GM12878 (cell line): ENCODE data around the gene WIPF1. TPM values are rescaled to one million over a fixed set of nuclear protein-coding genes. Genes with fewer than 3 reads are reported as not detected.

Experiments
- ATAC-seq: fragments of 200-7000 bp; cut with Tn5 transposase; 3 replicates; pipeline ENCODE4 v1.9.1; 2020; ENCODE audit warnings: mild to moderate bottlenecking, moderate library complexity
- BruUV-seq: library from RNA; stranded (reverse); fragments of 400-500 nt; replicated peaks from 2 replicates; lab custom pipeline; 2021; lab: Mats Ljungman, UMichigan
- CTCF ChIA-PET: fragments of 300-600 bp; sonication (Branson Sonifier 250); formaldehyde crosslinking; extraction: SDS; loops from one replicate; lab custom pipeline; 2021; ENCODE audit warnings: inconsistent platforms; lab: Yijun Ruan, JAX
- POLR2A ChIA-PET: fragments of 350-600 bp; formaldehyde crosslinking; extraction: SDS; loops from one replicate; lab custom pipeline; 2021; ENCODE audit warnings: inconsistent platforms; lab: Charles Lee
- RAD21 ChIA-PET: fragments of 300-600 bp; sonication (Branson Sonifier 250); formaldehyde crosslinking; loops from one replicate; lab custom pipeline; 2023; ENCODE audit warnings: antibody characterized with exemption; ENCODE audit not compliant: unreplicated experiment; lab: Charles Lee
- SMC1A ChIA-PET: fragments of 300-600 bp; sonication (Branson Sonifier 250); formaldehyde crosslinking; loops from one replicate; lab custom pipeline; 2023; ENCODE audit not compliant: unreplicated experiment, uncharacterized antibody; lab: Charles Lee
- DNase-seq: peaks from one replicate; pipeline ENCODE4 v3.0.0-alpha.2; 2011; ENCODE audit warnings: low read depth, low spot score
- FAIRE-seq: peaks from 3 replicates; lab custom pipeline; 2011; peaks lifted over from hg19 to GRCh38; lab: Jason Lieb, UNC
- H2AFZ ChIP-seq: 2 replicates; pipeline ENCODE4 v1.6.0; 2011; ENCODE audit warnings: low read depth, low read length, control low read depth; ENCODE audit not compliant: control insufficient read depth
- H3K27ac ChIP-seq: 2 replicates; pipeline ENCODE4 v1.5.1; 2011; ENCODE audit warnings: control low read depth; ENCODE audit not compliant: control insufficient read depth, insufficient read depth
- H3K27me3 ChIP-seq, 2 experiments: replicated peaks in 1 of 2; 2 replicates each; pipeline versions ENCODE4 v1.6.0 to v1.6.1; 2011; ENCODE audit warnings: low read length in 1 of 2; ENCODE audit not compliant: control insufficient read depth in 2 of 2, insufficient read depth in 2 of 2
- H3K36me3 ChIP-seq, 2 experiments: 2 replicates each; pipeline ENCODE4 v1.5.1; 2011; ENCODE audit warnings: low read length in 1 of 2; ENCODE audit not compliant: control insufficient read depth in 2 of 2, insufficient read depth in 2 of 2
- H3K4me1 ChIP-seq: 2 replicates; pipeline ENCODE4 v1.6.1; 2011; ENCODE audit warnings: mild to moderate bottlenecking, low read length, moderate library complexity, mixed read lengths; ENCODE audit not compliant: control insufficient read depth, insufficient read depth
- H3K4me2 ChIP-seq: 2 replicates; pipeline ENCODE4 v1.6.0; 2011; ENCODE audit warnings: control low read depth; ENCODE audit not compliant: control insufficient read depth, insufficient read depth
- H3K4me3 ChIP-seq: fragments of 200-600 bp; sonication (generic); 2 replicates; pipeline ENCODE4 v1.5.1; 2016
- H3K79me2 ChIP-seq: 2 replicates; pipeline ENCODE4 v1.6.0; 2011; ENCODE audit warnings: low read length; ENCODE audit not compliant: control insufficient read depth, insufficient read depth
- H3K9ac ChIP-seq: 2 replicates; pipeline ENCODE4 v1.8.0; 2011; ENCODE audit warnings: low read length, control low read depth, mixed read lengths; ENCODE audit not compliant: control insufficient read depth, insufficient read depth
- H3K9me3 ChIP-seq: replicated peaks from 3 replicates; pipeline ENCODE4 v1.5.1; 2011; ENCODE audit warnings: mild to moderate bottlenecking, low read length; ENCODE audit not compliant: control insufficient read depth, insufficient read depth
- H4K20me1 ChIP-seq: 2 replicates; pipeline ENCODE4 v1.6.0; 2011; ENCODE audit not compliant: control insufficient read depth, insufficient read depth
- GABPA ChIP-seq: IDR thresholded peaks from 2 replicates; pipeline ENCODE4 v1.6.1; 2014; ENCODE audit warnings: antibody characterized with exemption, low read depth, mild to moderate bottlenecking, inconsistent platforms
- ZNF207 ChIP-seq: fragments of 450-650 bp; IDR thresholded peaks from 2 replicates; pipeline ENCODE4 v1.6.1; 2014; ENCODE audit warnings: antibody characterized with exemption, mild to moderate bottlenecking, borderline replicate concordance
- WGBS: methylation state at CpG from one replicate; pipeline ENCODE4 v1.1.6; 2016; ENCODE audit warnings: low lambda C conversion rate; ENCODE audit not compliant: insufficient replicate concordance, insufficient coverage; ENCODE audit errors: missing lambda C conversion rate; 5-methylcytosine and 5-hydroxymethylcytosine counted together
- in situ Hi-C: fragments of 300-500 bp; cut with MboI; formaldehyde crosslinking; loops from 9 replicates; pipeline ENCODE4 v1.14.3; 2018; ENCODE audit warnings: mixed read lengths
- intact Hi-C: fragments of 100-400 bp; cut with micrococcal nuclease; formaldehyde crosslinking; loops from one replicate; pipeline ENCODE4 v1.14.2; 2022; ENCODE audit not compliant: unreplicated experiment
- polyA plus RNA-seq, 11 experiments: library from polyadenylated mRNA; depleted of rRNA in 4 of 11; unstranded in 6 of 11; stranded (reverse) in 5 of 11; fragments of >200 nt; fragmentation: Nextera tagmentation in 4 of 11; fragmentation: Illumina TruSeq in 1 of 11; extraction: Ambion mirVana in 4 of 11; extraction: Trizol in 1 of 11; gene quantifications; 1 replicate in 1 of 11; 2 replicates in 10 of 11; pipeline versions ENCODE4 v1.2.1 to v1.2.3, GENCODE V29; 2011 to 2016; ENCODE audit warnings: inconsistent platforms in 2 of 11, missing spikeins in 2 of 11, low read depth in 1 of 11
- total RNA-seq, 4 experiments: library from RNA; depleted of rRNA in 3 of 4; stranded (reverse); fragments of >200 nt in 3 of 4; fragmentation: Illumina TruSeq in 1 of 4; extraction: Trizol in 1 of 4; gene quantifications; 2 replicates each; pipeline versions ENCODE4 v1.2.1 to v1.2.3, GENCODE V29; 2013 to 2021
- TF ChIP-seq, protein P1 (sequence below): fragments of 450-650 bp; IDR thresholded peaks from 2 replicates; pipeline ENCODE4 v1.6.1; 2018; ENCODE audit warnings: borderline replicate concordance, mild to moderate bottlenecking; ENCODE audit not compliant: partially characterized antibody

The WIPF1 gene
- total and polyA plus RNA-seq, 10 of the 15 experiments (the other 5 are each of a cell fraction or from before 2014, with no cell fraction given): 23.1 to 188 (median 68.9) TPM

DNA sequence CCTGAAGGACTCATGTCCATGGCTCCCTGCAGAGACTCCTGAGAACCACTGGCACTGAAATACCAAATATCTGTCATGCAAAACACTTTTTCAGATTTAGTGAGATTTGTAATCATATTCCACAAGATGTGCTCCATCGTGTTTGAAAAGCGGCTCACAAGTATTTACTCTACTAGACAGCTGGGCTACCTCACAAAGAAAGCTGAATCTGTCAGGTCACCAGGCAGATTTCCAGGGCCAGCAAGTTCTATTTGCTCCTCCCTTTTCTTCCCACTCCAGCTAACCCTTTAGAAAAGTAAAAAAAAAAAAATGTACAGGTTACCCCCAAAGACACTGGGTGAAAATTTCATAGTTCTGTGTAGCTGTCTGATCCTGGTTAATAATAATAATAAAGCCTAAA is 22.9 kb downstream of the WIPF1 start (continued):
- TF ChIP-seq, protein P1, sequence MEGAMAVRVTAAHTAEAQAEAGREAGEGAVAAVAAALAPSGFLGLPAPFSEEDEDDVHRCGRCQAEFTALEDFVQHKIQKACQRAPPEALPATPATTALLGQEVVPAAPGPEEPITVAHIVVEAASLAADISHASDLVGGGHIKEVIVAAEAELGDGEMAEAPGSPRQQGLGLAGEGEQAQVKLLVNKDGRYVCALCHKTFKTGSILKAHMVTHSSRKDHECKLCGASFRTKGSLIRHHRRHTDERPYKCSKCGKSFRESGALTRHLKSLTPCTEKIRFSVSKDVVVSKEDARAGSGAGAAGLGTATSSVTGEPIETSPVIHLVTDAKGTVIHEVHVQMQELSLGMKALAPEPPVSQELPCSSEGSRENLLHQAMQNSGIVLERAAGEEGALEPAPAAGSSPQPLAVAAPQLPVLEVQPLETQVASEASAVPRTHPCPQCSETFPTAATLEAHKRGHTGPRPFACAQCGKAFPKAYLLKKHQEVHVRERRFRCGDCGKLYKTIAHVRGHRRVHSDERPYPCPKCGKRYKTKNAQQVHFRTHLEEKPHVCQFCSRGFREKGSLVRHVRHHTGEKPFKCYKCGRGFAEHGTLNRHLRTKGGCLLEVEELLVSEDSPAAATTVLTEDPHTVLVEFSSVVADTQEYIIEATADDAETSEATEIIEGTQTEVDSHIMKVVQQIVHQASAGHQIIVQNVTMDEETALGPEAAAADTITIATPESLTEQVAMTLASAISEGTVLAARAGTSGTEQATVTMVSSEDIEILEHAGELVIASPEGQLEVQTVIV: no peak

DNA sequence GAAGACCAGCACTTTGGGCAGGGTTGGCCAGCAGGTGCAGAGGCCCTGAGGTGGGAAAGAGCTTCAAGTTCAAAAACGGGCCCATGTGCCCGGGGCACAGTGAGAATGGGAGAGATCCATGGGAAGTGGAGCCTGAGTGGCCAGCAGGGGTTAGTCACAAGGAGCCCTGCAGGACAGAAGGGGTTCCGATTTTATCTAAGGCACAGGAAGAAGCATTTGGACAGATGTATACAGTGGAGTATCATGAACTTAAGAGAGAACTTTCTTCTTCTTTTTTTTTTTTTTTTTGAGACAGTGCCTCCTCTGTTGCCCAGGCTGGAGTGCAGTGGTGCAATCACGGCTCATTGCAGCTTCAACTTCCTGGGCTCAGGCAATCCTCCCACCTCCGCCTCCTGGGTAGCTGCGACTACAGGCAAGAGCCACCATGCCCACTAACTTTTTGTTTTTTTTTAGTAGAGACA is 24.0 kb downstream of the WIPF1 start:
- ChIA-PET SMC1A (interaction anchor here (1.2 to 12.8 kb wide), 2 partner anchors 28 to 112 kb away, joined by 3 to 193 read pairs; partner anchors contain the start of gene WIPF1), RAD21 (interaction anchor here (2.0 to 9.5 kb wide), 2 partner anchors 110 to 115 kb away, joined by 5 to 66 read pairs; no protein-coding TSS in a partner anchor), POLR2A (interaction anchor here (0.7 to 1.2 kb wide), 3 partner anchors 21 to 297 kb away, joined by 3 to 7 read pairs (median 3); no protein-coding TSS in a partner anchor), CTCF (interaction anchor here (0.5 to 13.6 kb wide), 7 partner anchors 9 to 140 kb away, joined by 3 to 261 read pairs (median 3); partner anchors contain the start of gene WIPF1)
- Histone ChIP-seq H3K9ac (no peak overlapping the region), H3K4me3 (no peak overlapping the region), H4K20me1 (no peaks in the 10 kb centered on the region; the same call in 1 of the 2 replicates), H3K27ac (no peak overlapping the region), H3K4me2 (no peak overlapping the region), H3K9me3 (no peaks in the 10 kb centered on the region), H3K4me1 (peaks cover 5% of the 10 kb centered on the region; the same call in 1 of the 2 replicates), H3K79me2 (no peaks in the 10 kb centered on the region; the same call in 1 of the 2 replicates), H3K27me3 (no peaks in the 10 kb centered on the region), H2AFZ (no peak overlapping the region), H3K36me3 (peaks cover 24 to 59% of the 10 kb centered on the region in 2 experiments)
- in situ Hi-C loops (no loop called here), intact Hi-C loops (no loop called here)
- ATAC-seq (no peak), FAIRE-seq (no peak), DNase-seq (no peak)
- WGBS: 34% methylated on average over 6 of the region's 6 CpGs
- no TSS peak for BruUV-seq
- TF ChIP-seq ZNF207 (no peak), GABPA (no peak)
